CD4-positive, alpha-beta T cell (primary cell): Measurements from ENCODE around the gene POLA1. TPM values are rescaled to one million over a fixed set of nuclear protein-coding genes. Genes with fewer than 3 reads are reported as not detected.

Experiments
- ATAC-seq: fragments of 200-7000 bp; cut with Tn5 transposase; one replicate; pipeline ENCODE4 v1.10.0; 2022; ENCODE audit warnings: mild to moderate bottlenecking; ENCODE audit not compliant: poor library complexity
- CTCF ChIA-PET: fragments of 350-600 bp; sonication (Branson Sonifier 250); formaldehyde crosslinking; loops from one replicate; lab custom pipeline; 2021; ENCODE audit warnings: antibody characterized with exemption, inconsistent platforms; lab: Charles Lee
- POLR2A ChIA-PET: fragments of 350-600 bp; sonication (Branson Sonifier 250); formaldehyde crosslinking; loops from one replicate; lab custom pipeline; 2021; ENCODE audit warnings: antibody characterized with exemption, inconsistent platforms; lab: Charles Lee
- DNase-seq, 14 experiments: peaks; one replicate each; pipeline ENCODE4 v3.0.0-alpha.2; 2013 to 2020; ENCODE audit warnings: mixed read lengths in 2 of 14
- H3K27ac ChIP-seq, 2 donors: one replicate each; pipeline versions ENCODE4 v1.5.1 to v1.7.0; 2013; ENCODE audit warnings: low read length in 2 of 2, low read depth in 1 of 2, mild to moderate bottlenecking in 1 of 2
- H3K27me3 ChIP-seq, 2 experiments: 1 replicate in 1 of 2; 2 replicates in 1 of 2; pipeline versions ENCODE4 v1.6.1 to v1.7.0; 2013; ENCODE audit warnings: low read length in 2 of 2, control low read depth in 1 of 2, mild to moderate bottlenecking in 1 of 2, moderate library complexity in 1 of 2; ENCODE audit not compliant: insufficient read depth in 2 of 2, control insufficient read depth in 1 of 2
- H3K36me3 ChIP-seq: one replicate; pipeline ENCODE4 v1.6.1; 2013; ENCODE audit warnings: low read length, control low read depth; ENCODE audit not compliant: insufficient read depth
- H3K4me1 ChIP-seq: one replicate; pipeline ENCODE4 v1.6.1; 2013; ENCODE audit warnings: low read length, control low read depth; ENCODE audit not compliant: insufficient read depth
- H3K4me3 ChIP-seq: one replicate; pipeline ENCODE4 v1.5.1; 2013; ENCODE audit warnings: mild to moderate bottlenecking, low read length, moderate library complexity
- H3K9me3 ChIP-seq, 2 experiments: 1 replicate in 1 of 2; 2 replicates in 1 of 2; pipeline versions ENCODE4 v1.6.1 to v1.7.0; 2013; ENCODE audit warnings: low read length in 2 of 2, mild to moderate bottlenecking in 2 of 2, control low read depth in 1 of 2, moderate library complexity in 1 of 2; ENCODE audit not compliant: control insufficient read depth in 1 of 2, insufficient read depth in 1 of 2
- H3K27ac Mint-ChIP-seq: one replicate; pipeline ENCODE4 v1.8.0; 2020; ENCODE audit warnings: mixed read lengths
- H3K27me3 Mint-ChIP-seq: one replicate; pipeline ENCODE4 v1.8.0; 2021; ENCODE audit warnings: mixed read lengths
- H3K36me3 Mint-ChIP-seq: one replicate; pipeline ENCODE4 v1.8.0; 2021; ENCODE audit warnings: low read depth, mixed read lengths
- H3K4me1 Mint-ChIP-seq: one replicate; pipeline ENCODE4 v1.8.0; 2021; ENCODE audit warnings: low read depth, mixed read lengths
- H3K4me3 Mint-ChIP-seq: one replicate; pipeline ENCODE4 v1.8.0; 2020; ENCODE audit warnings: mild to moderate bottlenecking, mixed read lengths
- H3K9me3 Mint-ChIP-seq: one replicate; pipeline ENCODE4 v1.8.0; 2020; ENCODE audit warnings: mixed read lengths
- intact Hi-C, 2 experiments: fragments of 100-400 bp; cut with DNase I in 1 of 2; cut with micrococcal nuclease in 1 of 2; formaldehyde crosslinking; loops; one replicate each; pipeline versions ENCODE4 v1.15.1 to v1.9.0; 2023 to 2025; cut with DNase I, micrococcal nuclease
- total RNA-seq, 174 experiments: library from RNA in 2 of 174; stranded (reverse) in 2 of 174; gene quantifications; one replicate each; pipeline ENCODE4 v1.2.3 and lab custom pipeline; 2021 to 2026
- TF ChIP-seq, protein P1 (sequence below): fragments of 200-600 bp; IDR thresholded peaks from one replicate; pipeline ENCODE4 v1.8.0; 2022; ENCODE audit warnings: antibody characterized with exemption, mild to moderate bottlenecking

Gene POLA1
- total RNA-seq, 2 experiments from 2014 or later: 4.7 TPM

- CTCF ChIA-PET: no interaction called here
- Mint-ChIP-seq H3K27ac (no peak overlapping the region), H3K4me1 (peaks cover 12% of the 10 kb centered on the region), H3K4me3 (no peak overlapping the region), H3K27me3 (peaks cover 55% of the 10 kb centered on the region), H3K9me3 (no peaks in the 10 kb centered on the region), H3K36me3 (no peaks in the 10 kb centered on the region)
- Histone ChIP-seq H3K4me3 (no peak overlapping the region), H3K4me1 (peaks cover 2% of the 10 kb centered on the region), H3K27me3 (peaks cover 13 to 42% of the 10 kb centered on the region in 2 experiments), H3K36me3 (no peaks in the 10 kb centered on the region), H3K27ac (no peak overlapping the region), H3K9me3 (no peaks in the 10 kb centered on the region)
- POLR2A ChIA-PET: no interaction called here
- ATAC-seq (no peak), DNase-seq (no peak)
- TF ChIP-seq, protein P1, sequence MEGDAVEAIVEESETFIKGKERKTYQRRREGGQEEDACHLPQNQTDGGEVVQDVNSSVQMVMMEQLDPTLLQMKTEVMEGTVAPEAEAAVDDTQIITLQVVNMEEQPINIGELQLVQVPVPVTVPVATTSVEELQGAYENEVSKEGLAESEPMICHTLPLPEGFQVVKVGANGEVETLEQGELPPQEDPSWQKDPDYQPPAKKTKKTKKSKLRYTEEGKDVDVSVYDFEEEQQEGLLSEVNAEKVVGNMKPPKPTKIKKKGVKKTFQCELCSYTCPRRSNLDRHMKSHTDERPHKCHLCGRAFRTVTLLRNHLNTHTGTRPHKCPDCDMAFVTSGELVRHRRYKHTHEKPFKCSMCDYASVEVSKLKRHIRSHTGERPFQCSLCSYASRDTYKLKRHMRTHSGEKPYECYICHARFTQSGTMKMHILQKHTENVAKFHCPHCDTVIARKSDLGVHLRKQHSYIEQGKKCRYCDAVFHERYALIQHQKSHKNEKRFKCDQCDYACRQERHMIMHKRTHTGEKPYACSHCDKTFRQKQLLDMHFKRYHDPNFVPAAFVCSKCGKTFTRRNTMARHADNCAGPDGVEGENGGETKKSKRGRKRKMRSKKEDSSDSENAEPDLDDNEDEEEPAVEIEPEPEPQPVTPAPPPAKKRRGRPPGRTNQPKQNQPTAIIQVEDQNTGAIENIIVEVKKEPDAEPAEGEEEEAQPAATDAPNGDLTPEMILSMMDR: no peak
- intact Hi-C loops: no loop called here
Measured at GRCh38 chrX:25005034-25005381, 311.3 kb downstream of the POLA1 start.

DNA sequence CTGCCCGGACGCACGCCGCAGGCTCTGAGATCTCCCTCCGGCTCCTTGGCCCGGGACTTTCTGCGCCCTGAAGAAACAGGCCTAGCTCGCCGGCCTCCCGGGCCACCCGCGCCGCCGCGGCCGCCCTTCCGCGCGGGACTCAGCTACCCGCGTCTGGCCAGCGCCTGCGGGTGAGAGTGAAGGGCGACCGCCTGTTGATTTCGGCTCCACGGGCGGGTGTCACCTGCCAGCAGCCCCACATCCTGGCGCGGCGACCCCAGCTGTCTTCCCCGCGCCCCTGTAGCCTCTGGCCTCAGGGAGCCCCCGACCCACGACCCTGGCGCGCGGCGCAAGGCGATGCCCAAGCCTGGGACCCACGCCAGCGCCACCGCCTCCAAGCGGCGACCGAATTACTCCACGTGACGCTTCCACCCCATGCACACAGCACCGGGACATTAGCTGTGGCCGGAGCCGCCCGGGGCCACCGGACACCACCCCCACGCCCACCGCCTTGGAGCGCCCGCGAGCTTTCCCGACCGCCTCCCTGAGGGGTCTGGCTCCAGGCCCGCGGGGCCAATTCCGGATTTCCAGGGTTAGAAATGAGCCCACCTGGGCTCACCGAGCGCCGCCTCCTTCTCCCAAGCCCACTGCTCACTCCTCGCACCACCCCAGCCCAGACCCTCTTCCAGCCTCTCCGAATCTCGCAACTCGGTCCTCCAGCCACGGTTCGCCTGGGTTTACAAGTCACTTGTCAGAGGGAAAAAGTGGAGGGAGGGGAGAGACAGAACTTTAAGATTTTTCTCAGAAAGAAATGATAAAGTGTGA lies 311.9 kb downstream of the POLA1 start:
- ChIA-PET CTCF (no interaction called here), POLR2A (no interaction called here)
- Histone ChIP-seq H3K27me3 (peaks cover 17 to 47% of the 10 kb centered on the region in 2 experiments), H3K9me3 (no peaks in the 10 kb centered on the region), H3K4me3 (no peak overlapping the region), H3K27ac (no peak overlapping the region), H3K4me1 (peaks cover 2% of the 10 kb centered on the region), H3K36me3 (no peaks in the 10 kb centered on the region)
- Mint-ChIP-seq H3K4me1 (peaks cover 12% of the 10 kb centered on the region), H3K9me3 (no peaks in the 10 kb centered on the region), H3K36me3 (no peaks in the 10 kb centered on the region), H3K4me3 (no peak overlapping the region), H3K27ac (no peak overlapping the region), H3K27me3 (peaks cover 60% of the 10 kb centered on the region)
- intact Hi-C loops: no loop called here
- DNase-seq (no peak), ATAC-seq (no peak)
- TF ChIP-seq, protein P1: no peak

DNA sequence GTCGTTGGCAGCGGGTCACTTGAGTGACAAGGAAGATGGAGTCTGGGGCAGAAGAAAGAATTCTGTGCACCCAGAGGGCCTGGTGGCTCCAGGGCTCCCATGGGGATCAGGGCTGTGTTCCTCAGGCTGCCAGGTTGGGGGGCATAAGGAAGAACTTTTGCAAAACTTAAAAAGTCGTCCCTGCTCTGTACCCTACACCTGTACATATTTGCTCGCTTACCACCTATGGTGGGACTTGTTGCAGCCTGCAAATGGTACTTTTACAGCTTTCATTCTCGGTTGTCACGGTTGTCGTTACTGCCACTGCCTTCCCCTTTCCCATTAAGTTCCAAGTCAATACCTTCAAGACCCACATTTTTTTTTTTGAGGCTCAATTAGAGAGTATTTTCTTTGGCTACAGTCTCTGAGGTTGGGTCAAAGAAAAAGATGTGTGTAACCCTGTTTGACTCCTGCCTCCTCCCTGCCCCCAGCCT lies 312.9 kb downstream of the POLA1 start:
- peaks cover 62% of the 10 kb centered on the region for H3K27me3 Mint-ChIP-seq
- H3K27me3 ChIP-seq: peaks cover 19 to 54% of the 10 kb centered on the region in 2 experiments

More for the DNA sequence above, 312.9 kb downstream of the POLA1 start:
- Histone ChIP-seq H3K4me3 (no peak overlapping the region), H3K36me3 (no peaks in the 10 kb centered on the region), H3K4me1 (peaks cover 7% of the 10 kb centered on the region), H3K27ac (no peak overlapping the region), H3K9me3 (no peaks in the 10 kb centered on the region)
- Mint-ChIP-seq H3K27ac (no peak overlapping the region), H3K4me3 (no peak overlapping the region), H3K36me3 (no peaks in the 10 kb centered on the region), H3K9me3 (no peaks in the 10 kb centered on the region), H3K4me1 (peaks cover 12% of the 10 kb centered on the region)
- TF ChIP-seq, protein P1: no peak
- ChIA-PET POLR2A (no interaction called here), CTCF (no interaction called here)
- intact Hi-C loops: no loop called here
- ATAC-seq (no peak), DNase-seq (no peak)
